H1 (cell line): ENCODE results near the gene SH2D2A. TPM values are rescaled to one million over a fixed set of nuclear protein-coding genes. Genes with fewer than 3 reads are reported as not detected.

ENCODE experiments used
- CTCF ChIA-PET: fragments of 300-600 bp; sonication (Branson Sonifier 250); formaldehyde crosslinking; loops from one replicate; lab custom pipeline; 2021; ENCODE audit not compliant: partially characterized antibody; lab: Charles Lee
- POLR2A ChIA-PET: fragments of 300-600 bp; sonication (Branson Sonifier 250); formaldehyde crosslinking; loops from one replicate; lab custom pipeline; 2021; ENCODE audit warnings: inconsistent platforms; ENCODE audit not compliant: partially characterized antibody; lab: Charles Lee
- DNase-seq, 2 experiments: peaks; one replicate each; pipeline versions ENCODE4 v3.0.0 to v3.0.0-alpha.2; 2010 to 2022; ENCODE audit warnings: low spot score in 2 of 2, low read depth in 1 of 2, mixed read lengths in 1 of 2
- FAIRE-seq: peaks from 2 replicates; lab custom pipeline; 2011; peaks lifted over from hg19 to GRCh38; lab: Jason Lieb, UNC
- H2AFZ ChIP-seq: 2 replicates; pipeline ENCODE4 v1.8.1; 2012; ENCODE audit warnings: low read length, inconsistent platforms
- H2AK5ac ChIP-seq: 2 replicates; pipeline ENCODE4 v1.6.1; 2013; ENCODE audit warnings: low read depth, low read length
- H2BK120ac ChIP-seq: replicated peaks from 2 replicates; pipeline ENCODE3; 2013; ENCODE audit warnings: low read depth, low read length, inconsistent platforms
- H2BK12ac ChIP-seq: 2 replicates; pipeline ENCODE4 v1.6.1; 2013; ENCODE audit warnings: low read depth, low read length
- H2BK15ac ChIP-seq: 2 replicates; pipeline ENCODE4 v1.6.1; 2013; ENCODE audit warnings: low read length
- H2BK20ac ChIP-seq: 2 replicates; pipeline ENCODE4 v1.6.1; 2013; ENCODE audit warnings: low read length
- H2BK5ac ChIP-seq: 2 replicates; pipeline ENCODE4 v1.6.1; 2013; ENCODE audit warnings: low read depth, low read length
- H3K14ac ChIP-seq: 2 replicates; pipeline ENCODE4 v1.6.1; 2013; ENCODE audit warnings: inconsistent platforms; ENCODE audit not compliant: insufficient read length
- H3K18ac ChIP-seq: 2 replicates; pipeline ENCODE4 v1.6.1; 2013; ENCODE audit warnings: low read length; ENCODE audit errors: extremely low read depth
- H3K23ac ChIP-seq: 2 replicates; pipeline ENCODE4 v1.6.1; 2013; ENCODE audit warnings: inconsistent platforms; ENCODE audit not compliant: insufficient read length
- H3K23me2 ChIP-seq: 2 replicates; pipeline ENCODE4 v1.6.1; 2013; ENCODE audit warnings: low read depth, low read length
- H3K27ac ChIP-seq: 2 replicates; pipeline ENCODE4 v1.6.1; 2011; ENCODE audit warnings: low read depth, low read length, inconsistent platforms
- H3K27me3 ChIP-seq, 4 experiments: replicated peaks in 1 of 4; 1 replicate in 1 of 4; 2 replicates in 3 of 4; pipeline versions ENCODE4 v1.6.1 to v1.8.1; 2011 to 2013; ENCODE audit warnings: low read length in 3 of 4, mild to moderate bottlenecking in 3 of 4, inconsistent platforms in 2 of 4, mixed read lengths in 2 of 4, moderate library complexity in 1 of 4; ENCODE audit not compliant: control insufficient read depth in 3 of 4, insufficient read depth in 3 of 4; ENCODE audit errors: extremely low read depth in 1 of 4
- H3K36me3 ChIP-seq, 4 experiments: 2 replicates each; pipeline versions ENCODE4 v1.6.1 to v1.8.1; 2011 to 2013; ENCODE audit warnings: mild to moderate bottlenecking in 4 of 4, low read length in 3 of 4, moderate library complexity in 2 of 4, control low read depth in 1 of 4, inconsistent platforms in 1 of 4; ENCODE audit not compliant: insufficient read depth in 4 of 4, control insufficient read depth in 2 of 4
- H3K4ac ChIP-seq: replicated peaks from 2 replicates; pipeline ENCODE3; 2013; ENCODE audit warnings: low read length, low read depth, mixed read lengths, inconsistent platforms; ENCODE audit not compliant: insufficient read length
- H3K4me1 ChIP-seq, 4 experiments: replicated peaks in 1 of 4; 1 replicate in 1 of 4; 2 replicates in 3 of 4; pipeline versions ENCODE4 v1.6.1 to v1.8.1; 2011 to 2013; ENCODE audit warnings: low read length in 3 of 4, inconsistent platforms in 2 of 4, mixed read lengths in 1 of 4; ENCODE audit not compliant: insufficient read depth in 4 of 4, control insufficient read depth in 3 of 4
- H3K4me2 ChIP-seq, 2 experiments: 2 replicates each; pipeline versions ENCODE4 v1.6.1 to v1.8.1; 2011 to 2013; ENCODE audit warnings: low read depth in 2 of 2, low read length in 2 of 2, control low read depth in 1 of 2, inconsistent platforms in 1 of 2, mild to moderate bottlenecking in 1 of 2; ENCODE audit not compliant: insufficient read depth in 1 of 2
- H3K4me3 ChIP-seq, 4 experiments: fragments of 200-600, 300-600 bp in 1 of 4; sonication (generic), shearing (Covaris generic), sonication (Bioruptor Twin) in 1 of 4; 2 replicates each; pipeline versions ENCODE4 v1.5.1 to v1.8.1; 2011 to 2016; ENCODE audit warnings: low read length in 4 of 4, low read depth in 3 of 4, control low read depth in 2 of 4, inconsistent platforms in 2 of 4, mild to moderate bottlenecking in 2 of 4, mixed read lengths in 1 of 4, moderate library complexity in 1 of 4; ENCODE audit not compliant: insufficient read depth in 2 of 4; ENCODE audit errors: extremely low read depth in 1 of 4
- H3K56ac ChIP-seq: replicated peaks from 2 replicates; pipeline ENCODE3; 2013; ENCODE audit warnings: low read depth, mild to moderate bottlenecking, mixed read lengths, low read length, inconsistent platforms; ENCODE audit not compliant: insufficient read length
- H3K79me1 ChIP-seq: 2 replicates; pipeline ENCODE4 v1.6.1; 2013; ENCODE audit warnings: low read depth, low read length, control low read depth
- H3K79me2 ChIP-seq, 2 experiments: 2 replicates each; pipeline versions ENCODE4 v1.6.1 to v1.8.1; 2012 to 2013; ENCODE audit warnings: low read length in 2 of 2, mild to moderate bottlenecking in 2 of 2, inconsistent platforms in 1 of 2; ENCODE audit not compliant: insufficient read depth in 2 of 2, control insufficient read depth in 1 of 2
- H3K9ac ChIP-seq, 4 experiments: replicated peaks in 1 of 4; 1 replicate in 1 of 4; 2 replicates in 3 of 4; pipeline versions ENCODE4 v1.6.1 to v1.8.1; 2011 to 2013; ENCODE audit warnings: low read depth in 3 of 4, low read length in 3 of 4, control low read depth in 2 of 4, mild to moderate bottlenecking in 2 of 4, moderate library complexity in 2 of 4, inconsistent platforms in 1 of 4; ENCODE audit errors: extremely low read depth in 1 of 4
- H3K9me3 ChIP-seq, 2 experiments: 2 replicates each; pipeline versions ENCODE4 v1.6.1 to v1.8.1; 2012 to 2013; ENCODE audit warnings: mild to moderate bottlenecking in 2 of 2, moderate library complexity in 2 of 2, control low read depth in 1 of 2, inconsistent platforms in 1 of 2, low read depth in 1 of 2, low read length in 1 of 2, mixed read lengths in 1 of 2; ENCODE audit not compliant: insufficient read depth in 2 of 2
- H4K20me1 ChIP-seq, 2 experiments: replicated peaks in 1 of 2; 2 replicates each; pipeline versions ENCODE3 to v1.8.1; 2011 to 2013; ENCODE audit warnings: inconsistent platforms in 2 of 2, low read length in 2 of 2, mild to moderate bottlenecking in 1 of 2; ENCODE audit not compliant: insufficient read depth in 2 of 2, control insufficient read depth in 1 of 2
- H4K5ac ChIP-seq: 2 replicates; pipeline ENCODE4 v1.6.1; 2013; ENCODE audit warnings: low read length, low read depth, mixed read lengths, inconsistent platforms; ENCODE audit not compliant: insufficient read length
- H4K8ac ChIP-seq: 2 replicates; pipeline ENCODE4 v1.8.0; 2013; ENCODE audit warnings: mild to moderate bottlenecking, moderate library complexity, low read length, inconsistent platforms; ENCODE audit not compliant: insufficient read depth; ENCODE audit errors: extremely low read depth
- H4K91ac ChIP-seq: replicated peaks from 2 replicates; pipeline ENCODE3; 2013; ENCODE audit warnings: low read length, mixed read lengths, inconsistent platforms; ENCODE audit not compliant: insufficient read length
- CTBP2 ChIP-seq: IDR thresholded peaks from 2 replicates; pipeline ENCODE4 v1.7.0; 2011; ENCODE audit warnings: borderline replicate concordance, mild to moderate bottlenecking, moderate library complexity, mixed read lengths, low read length; ENCODE audit not compliant: insufficient read depth, insufficient read length
- WGBS, 2 experiments: shearing (Covaris generic) in 1 of 2; methylation state at CpG; one replicate each; pipeline versions ENCODE4 v1.1.6 to v1.1.7; 2013 to 2015; ENCODE audit warnings: low lambda C conversion rate in 2 of 2, mixed read lengths in 2 of 2, inconsistent platforms in 1 of 2, low coverage in 1 of 2, missing lambda C conversion rate in 1 of 2; ENCODE audit not compliant: insufficient replicate concordance in 2 of 2, insufficient coverage in 1 of 2, insufficient read length in 1 of 2; ENCODE audit errors: extremely low coverage in 1 of 2, missing lambda C conversion rate in 1 of 2; 5-methylcytosine and 5-hydroxymethylcytosine counted together
- polyA plus RNA-seq, 7 experiments: library from polyadenylated mRNA; depleted of rRNA in 3 of 7; stranded (reverse) in 5 of 7; unstranded in 2 of 7; fragments of >200 nt in 5 of 7; fragments of 200-250 nt in 2 of 7; gene quantifications; 1 replicate in 5 of 7; 2 replicates in 1 of 7; 4 replicates in 1 of 7; pipeline versions ENCODE4 v1.2.1 to v1.2.3, GENCODE V29; 2011 to 2013; ENCODE audit warnings: missing spikeins in 2 of 7, mixed read lengths in 2 of 7
- total RNA-seq: library from RNA; stranded (reverse); fragmentation: NEBNext Ultra II Directional; extraction: Animal tissue kit (Norgen Biotek cat#: 25700); gene quantifications from 2 replicates; pipeline ENCODE4 v1.2.1, GENCODE V29; 2021

The SH2D2A gene
- total and polyA plus RNA-seq, 2 of the 8 experiments (the other 6 are each of a cell fraction or from before 2014, with no cell fraction given), result 3.3 to 7.9 TPM

- H3K9ac ChIP-seq, result no peak overlapping the region
- H3K56ac ChIP-seq, result no peak overlapping the region
- H3K79me1 ChIP-seq, result no peaks in the 10 kb centered on the region
- H2BK12ac ChIP-seq, result no peak overlapping the region
- no peak overlapping the region for H4K91ac ChIP-seq
- H3K4me2 ChIP-seq, result no peak overlapping the region
- H2BK20ac ChIP-seq, result no peak overlapping the region
- H3K9me3 ChIP-seq, result no peaks in the 10 kb centered on the region
- no peak overlapping the region for H3K27ac ChIP-seq
- FAIRE-seq (no peak), DNase-seq (no peak)
- H3K14ac ChIP-seq, result no peak overlapping the region
- H3K23me2 ChIP-seq, result peaks cover 19% of the 10 kb centered on the region; the same call in 1 of the 2 replicates
- H2BK5ac ChIP-seq, result no peak overlapping the region
- no peak overlapping the region for H2BK15ac ChIP-seq
- peaks cover 51 to 78% (median 70%) of the 10 kb centered on the region in 4 experiments for H3K27me3 ChIP-seq
- TF ChIP-seq CTBP2, result no peak
- peaks cover 0 to 2% (median 0%) of the 10 kb centered on the region in 4 experiments; a peak in 1 of 8 replicates for H3K36me3 ChIP-seq
- H3K79me2 ChIP-seq, result no peaks in the 10 kb centered on the region
- no peak overlapping the region for H3K23ac ChIP-seq
- no peak overlapping the region for H4K8ac ChIP-seq
- H3K4me1 ChIP-seq, result peaks cover 0 to 21% (median 14%) of the 10 kb centered on the region in 4 experiments; a peak in 5 of 7 replicates
- peaks cover 1 to 10% of the 10 kb centered on the region in 2 experiments for H4K20me1 ChIP-seq
- H2AK5ac ChIP-seq, result no peak overlapping the region
- ChIA-PET POLR2A (interaction anchor here (0.9 kb wide), 1 partner anchor 25 kb away, joined by 3 read pairs; no protein-coding TSS in a partner anchor), CTCF (interaction anchor here (0.9 to 25.2 kb wide), 12 partner anchors 13 to 236 kb away, joined by 3 to 719 read pairs (median 62); partner anchors contain the start of genes CRABP2, ISG20L2, LRRC71 and METTL25B)
- no peak overlapping the region for H3K4me3 ChIP-seq
- no peak overlapping the region for H3K4ac ChIP-seq
- H4K5ac ChIP-seq, result no peak overlapping the region
- 69% methylated on average over 6 of the region's 6 CpGs; no CpG with 5 or more reads in 1 of the 2 experiments for WGBS, 2 experiments
- H2BK120ac ChIP-seq, result no peak overlapping the region
- H2AFZ ChIP-seq, result no peak overlapping the region
- no peak overlapping the region for H3K18ac ChIP-seq
Measured at GRCh38 chr1:156862584-156862983, 45.9 kb upstream of the SH2D2A start.
